G401.6 (cell line): ENCODE results near the gene AGBL4.

ENCODE experiments used
- FAIRE-seq: peaks from 2 replicates; lab custom pipeline; 2012; peaks lifted over from hg19 to GRCh38; lab: Jason Lieb, UNC

AGBL4 gene

DNA sequence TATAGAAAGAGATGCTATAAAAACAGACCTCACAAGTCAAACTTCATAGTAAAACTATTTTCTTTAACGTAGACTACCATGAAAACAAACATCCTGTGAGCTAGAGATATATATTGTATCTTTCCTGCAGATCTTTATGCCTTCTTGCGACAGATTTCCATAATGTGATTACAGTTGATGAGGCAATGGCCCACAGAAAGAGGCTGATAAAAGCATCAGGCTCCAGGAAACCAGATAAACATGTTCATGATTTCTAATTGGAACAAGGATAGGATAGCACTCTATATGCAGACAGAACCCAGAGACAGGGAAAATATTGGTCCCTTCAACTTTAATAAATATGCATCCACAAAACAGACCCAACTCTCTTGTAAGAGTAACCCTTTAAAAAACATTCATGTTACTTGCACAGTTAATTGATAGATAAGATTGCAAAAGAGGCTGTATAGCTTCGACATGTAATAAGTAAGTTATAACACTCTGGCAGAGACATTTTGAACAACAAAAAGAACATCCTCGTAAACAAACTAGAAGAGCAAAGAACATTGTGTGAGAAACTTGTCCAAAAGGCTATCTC is 329.4 kb downstream of the AGBL4 start:
- FAIRE-seq: no peak

DNA sequence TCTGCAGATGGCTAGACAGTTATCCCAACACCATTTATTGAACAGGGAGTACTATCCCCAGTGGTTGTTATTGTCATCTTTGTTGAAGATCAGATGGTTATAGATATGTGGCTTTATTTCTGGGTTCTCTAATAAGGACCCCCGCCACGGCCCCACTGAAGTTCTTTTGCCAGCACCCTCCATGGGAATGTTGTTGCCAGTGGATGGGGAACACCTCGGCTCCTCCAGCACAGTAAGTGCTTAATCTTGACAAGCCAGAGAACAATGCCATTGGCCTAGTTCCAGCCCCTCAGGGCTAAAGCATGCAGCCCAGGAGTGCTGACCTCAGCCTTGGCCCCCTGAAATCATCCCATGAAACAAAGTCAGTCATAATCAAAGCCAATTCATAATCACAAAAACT is 337.6 kb downstream of the AGBL4 start:
- FAIRE-seq: no peak

DNA sequence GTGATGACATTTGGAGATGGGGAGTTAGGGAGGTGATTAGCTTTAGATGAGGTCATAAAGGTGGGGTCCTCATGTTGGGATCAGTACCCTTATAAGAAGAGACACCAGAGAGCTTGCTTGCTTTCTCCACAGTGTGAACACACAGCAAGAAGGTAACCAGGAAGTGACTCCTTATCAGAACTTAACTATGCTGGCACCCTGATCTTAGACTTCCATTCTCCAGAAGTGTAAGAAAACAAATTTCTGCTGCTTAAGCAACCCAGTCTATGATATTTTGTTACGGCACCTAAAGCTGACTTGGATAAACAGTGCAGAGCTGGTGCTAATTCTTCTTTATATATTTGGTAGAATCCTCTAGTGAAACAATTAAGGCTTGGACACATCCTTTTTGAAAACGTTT is 346.0 kb downstream of the AGBL4 start:
- FAIRE-seq: no peak

DNA sequence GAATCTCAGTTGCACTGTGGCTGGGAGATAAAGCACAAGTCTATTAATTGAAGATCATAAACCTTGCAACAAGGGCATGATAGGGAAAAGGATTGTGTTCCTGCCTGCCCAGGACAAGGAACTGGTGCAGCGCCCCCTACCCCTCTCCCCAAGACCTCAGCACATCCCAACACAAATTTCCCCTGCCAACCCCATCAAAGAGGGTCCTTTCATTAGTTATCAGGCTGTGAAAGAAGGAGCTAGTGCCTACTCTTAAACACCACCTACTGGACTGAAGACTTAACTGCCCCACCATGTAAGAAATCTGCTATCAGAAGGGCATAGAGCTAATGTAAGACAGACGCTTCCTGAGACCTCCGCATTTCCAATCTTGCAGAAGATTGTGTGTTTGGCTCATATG is 372.6 kb downstream of the AGBL4 start:
- FAIRE-seq: no peak

DNA sequence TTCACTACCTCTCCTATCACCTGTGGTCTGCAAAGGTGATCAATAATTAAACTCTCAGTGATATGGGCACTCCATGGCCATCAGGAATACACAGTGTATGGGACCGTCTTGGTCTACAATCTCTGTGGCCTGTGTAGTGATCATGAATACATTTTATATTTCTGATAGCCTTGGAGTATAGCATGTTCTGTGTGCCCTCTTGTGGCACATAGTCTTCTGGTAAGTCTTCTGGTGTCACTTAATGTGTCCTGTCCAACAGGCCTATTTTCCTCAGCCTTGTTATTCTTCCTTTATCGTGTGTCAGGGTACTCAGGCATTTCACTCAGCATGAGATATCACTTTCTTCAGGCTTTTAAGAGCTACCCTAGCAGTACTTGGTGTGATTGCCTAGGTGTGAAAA is 393.6 kb downstream of the AGBL4 start:
- no peak for FAIRE-seq

DNA sequence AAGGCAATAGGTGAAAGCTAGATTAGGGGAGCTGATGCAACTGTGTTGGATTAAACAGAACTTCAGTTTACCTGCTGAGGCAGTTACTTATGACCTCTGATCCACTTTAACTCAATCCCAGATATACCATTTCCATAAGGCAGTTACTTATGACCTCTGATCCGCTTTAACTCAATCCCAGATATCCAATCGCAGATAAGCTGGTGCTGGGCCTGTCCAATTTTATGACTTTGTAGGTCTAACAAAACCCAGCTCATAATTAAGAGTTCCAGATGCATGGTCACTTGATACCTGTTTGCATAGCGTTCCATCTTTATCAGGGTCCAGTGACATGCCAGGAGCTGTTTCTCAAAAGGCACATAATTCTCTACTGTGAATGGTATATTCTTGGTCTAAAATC is 396.0 kb downstream of the AGBL4 start:
- no peak for FAIRE-seq

DNA sequence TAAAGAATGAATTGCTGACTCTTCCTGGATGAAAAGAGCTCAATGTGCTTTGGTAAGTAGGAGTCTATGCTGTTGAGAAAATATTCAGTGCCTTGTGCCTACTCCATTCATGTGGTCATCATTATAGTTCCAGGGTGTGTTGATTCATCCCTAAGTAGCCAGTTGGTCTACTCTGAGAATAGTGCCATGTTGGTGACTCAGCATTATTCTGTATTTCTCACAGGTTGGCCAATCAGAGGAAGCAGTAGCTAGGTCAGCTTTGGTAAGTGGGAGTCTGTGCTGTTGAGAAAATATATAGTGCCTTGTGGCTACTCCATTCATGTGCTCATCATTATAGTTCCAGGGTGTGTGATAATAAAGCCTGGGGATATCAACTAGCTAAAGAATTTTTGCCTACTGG is 397.3 kb downstream of the AGBL4 start:
- no peak for FAIRE-seq

DNA sequence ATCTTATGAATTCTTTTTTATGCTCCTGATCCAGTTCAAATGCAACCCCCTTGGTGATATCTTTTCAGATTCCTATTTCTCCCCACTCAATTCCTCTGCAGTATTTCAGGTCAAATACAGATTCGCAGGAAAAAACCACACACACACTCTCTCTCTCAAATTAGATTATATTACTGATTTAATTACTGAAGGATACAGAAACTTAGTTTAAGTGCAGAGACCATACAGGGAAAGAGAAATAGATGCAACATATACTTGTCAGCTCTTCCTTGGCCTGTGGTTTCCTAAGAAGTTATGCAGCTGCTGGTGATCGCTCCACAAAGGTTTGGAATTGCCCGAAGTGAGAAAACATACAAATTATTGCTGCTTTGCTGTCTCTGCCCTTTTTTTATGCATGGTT is 400.9 kb downstream of the AGBL4 start:
- no peak for FAIRE-seq

DNA sequence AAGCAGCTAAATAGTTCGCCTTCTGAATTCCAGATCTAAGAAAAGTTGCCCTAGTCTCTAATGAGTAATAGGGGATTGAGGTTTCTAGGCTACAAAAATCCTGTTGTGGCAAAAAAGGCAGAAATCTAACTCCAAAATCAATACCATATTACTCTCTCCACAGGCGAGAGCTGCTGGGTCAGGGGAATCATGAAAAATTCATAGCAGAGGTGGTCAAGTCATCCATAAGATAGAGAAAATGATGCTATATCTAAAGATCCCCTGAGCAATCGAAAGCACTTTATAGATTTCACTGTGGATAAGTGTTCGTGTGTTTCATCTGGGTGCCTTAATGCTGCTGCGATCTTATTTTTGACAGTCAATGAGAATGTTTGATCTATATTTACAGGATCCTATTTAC is 417.7 kb downstream of the AGBL4 start:
- FAIRE-seq: no peak

DNA sequence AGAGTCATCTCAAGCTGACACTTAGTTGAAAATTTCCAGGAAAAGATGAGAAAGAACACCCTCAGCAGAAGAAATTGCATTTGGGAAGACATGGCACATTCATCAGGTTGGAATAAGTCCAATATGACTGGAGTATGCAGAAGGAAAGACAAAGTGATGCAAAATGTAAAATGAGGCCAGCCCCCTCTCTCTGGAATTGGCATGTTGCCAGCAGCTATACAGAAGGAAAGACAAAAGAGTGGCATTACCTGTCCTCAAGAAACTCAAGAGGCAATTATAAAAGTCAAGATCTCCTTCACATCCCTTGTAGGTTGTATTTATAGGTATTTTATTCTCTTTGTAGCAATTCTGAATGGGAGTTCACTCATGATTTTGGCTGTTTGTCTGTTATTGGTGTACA is 426.3 kb downstream of the AGBL4 start:
- FAIRE-seq: no peak

DNA sequence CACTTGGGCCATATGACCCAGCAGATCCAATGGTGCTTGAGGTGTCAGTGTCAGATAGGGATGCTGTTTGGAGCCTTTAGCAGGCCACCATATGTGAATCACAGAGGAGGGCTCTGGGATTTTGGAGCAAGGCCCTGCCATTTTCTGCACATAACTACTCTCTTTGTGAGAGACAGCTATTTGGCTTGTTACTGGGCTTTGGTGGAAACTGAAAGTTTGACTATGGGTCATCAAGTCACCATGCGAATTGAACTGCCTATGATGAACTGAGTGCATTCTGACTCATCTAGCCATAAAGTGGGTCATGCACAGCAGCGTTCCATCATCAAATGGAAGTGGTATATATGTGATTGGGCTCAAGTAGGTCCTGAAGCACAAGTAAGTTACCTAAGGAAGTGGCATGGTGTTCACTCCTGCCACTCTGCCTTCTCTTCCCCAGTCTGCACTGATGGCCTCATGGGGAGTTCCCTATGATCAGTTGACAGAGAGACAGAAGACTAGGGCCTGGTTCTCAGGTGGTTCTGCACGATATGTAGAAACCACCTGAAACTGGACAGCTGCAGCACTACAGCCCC is 447.3 kb downstream of the AGBL4 start:
- FAIRE-seq: no peak

DNA sequence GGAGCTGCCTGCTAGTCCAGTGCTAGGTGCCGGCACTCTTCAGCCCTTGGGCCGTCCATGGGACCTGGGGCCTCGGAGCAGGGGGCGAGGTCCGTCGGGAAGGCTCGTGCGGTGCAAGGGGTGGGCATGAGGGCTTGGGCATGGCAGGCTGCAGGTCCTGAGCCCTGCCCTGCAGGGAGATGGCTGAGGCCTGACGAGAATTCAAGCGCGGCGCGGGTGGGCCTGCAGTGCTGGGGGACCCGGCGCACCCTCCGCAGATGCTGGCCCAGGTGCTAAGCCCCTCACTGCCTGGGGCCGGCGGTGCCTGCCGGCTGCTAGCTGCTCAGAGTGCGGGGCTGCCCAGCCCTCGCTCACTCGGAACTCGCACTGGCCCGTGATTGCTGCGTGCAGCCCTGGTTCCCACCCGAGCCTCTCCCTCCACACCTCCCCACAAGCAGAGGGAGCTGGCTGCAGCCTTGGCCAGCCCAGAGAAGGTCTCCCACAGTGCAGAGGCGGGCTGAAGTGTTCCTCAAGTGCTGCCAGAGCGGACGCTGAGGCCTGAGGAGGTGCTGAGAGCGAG is 467.0 kb downstream of the AGBL4 start:
- FAIRE-seq: no peak

DNA sequence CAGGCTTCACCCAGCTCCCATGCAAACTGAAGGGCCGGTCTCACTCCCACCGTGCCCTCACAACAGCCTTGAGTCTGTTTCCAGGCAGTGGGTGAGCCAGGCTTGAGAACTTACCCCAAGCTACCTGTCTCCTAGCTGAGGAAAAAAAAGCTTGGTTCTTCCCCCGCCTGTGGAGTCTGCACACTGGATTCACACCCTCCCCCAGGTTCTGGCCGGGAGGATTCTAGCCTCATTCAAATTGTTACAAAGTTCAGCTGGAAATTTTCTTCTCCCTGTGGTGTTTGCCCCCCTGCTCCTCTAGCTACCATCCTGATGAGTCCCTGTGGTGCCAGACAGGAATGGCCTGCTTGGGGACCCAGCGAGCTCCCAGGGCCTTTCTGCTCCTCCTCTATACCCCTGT is 471.7 kb downstream of the AGBL4 start:
- no peak for FAIRE-seq

DNA sequence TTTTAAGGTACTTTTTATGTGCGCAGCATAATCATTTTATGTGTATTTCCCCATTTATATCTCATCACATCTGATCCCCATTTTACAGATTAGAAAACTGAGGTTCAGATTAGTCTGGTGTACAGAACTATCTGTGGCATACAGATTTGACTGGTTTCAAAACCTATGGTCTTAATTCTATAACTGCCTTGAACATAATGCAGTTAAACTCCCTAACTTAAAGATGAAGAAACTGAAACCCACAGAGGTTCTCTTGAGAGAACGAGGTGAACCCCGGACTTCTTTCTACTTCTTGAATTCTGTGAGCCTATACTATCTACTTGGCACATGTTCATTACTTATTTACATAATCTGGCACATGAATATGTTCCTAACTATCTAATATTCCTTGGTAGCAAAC is 479.1 kb downstream of the AGBL4 start:
- no peak for FAIRE-seq

DNA sequence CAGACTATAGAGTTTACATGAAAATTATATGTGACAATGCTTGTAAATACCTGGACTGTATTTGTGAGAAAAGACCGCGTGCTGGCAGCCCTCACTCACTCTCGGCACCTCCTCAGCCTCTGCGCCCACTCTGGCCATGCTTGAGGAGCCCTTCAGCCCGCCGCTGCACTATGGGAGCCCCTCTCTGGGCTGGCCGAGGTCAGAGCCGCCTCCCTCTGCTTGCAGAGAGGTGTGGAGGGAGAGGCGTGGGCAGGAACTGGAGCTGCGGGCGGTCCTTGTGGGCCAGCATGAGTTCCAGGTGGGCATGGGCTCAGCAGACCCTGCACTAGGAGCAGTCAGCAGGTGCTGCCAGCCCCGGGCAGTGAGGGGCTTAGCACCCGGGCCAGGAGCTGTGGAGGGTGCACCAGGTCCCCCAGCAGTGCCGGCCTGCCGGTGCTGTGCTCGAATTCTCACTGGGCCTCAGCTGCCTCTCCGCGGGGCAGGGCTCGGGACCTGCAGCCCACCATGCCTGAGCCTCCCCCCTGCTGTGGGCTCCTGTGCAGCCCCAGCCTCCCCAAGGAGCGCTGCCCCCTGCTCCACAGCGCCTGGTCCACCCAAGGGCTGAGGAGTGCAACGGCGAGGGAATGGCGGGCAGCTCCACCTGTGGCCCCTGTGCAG is 482.5 kb downstream of the AGBL4 start:
- FAIRE-seq: no peak

DNA sequence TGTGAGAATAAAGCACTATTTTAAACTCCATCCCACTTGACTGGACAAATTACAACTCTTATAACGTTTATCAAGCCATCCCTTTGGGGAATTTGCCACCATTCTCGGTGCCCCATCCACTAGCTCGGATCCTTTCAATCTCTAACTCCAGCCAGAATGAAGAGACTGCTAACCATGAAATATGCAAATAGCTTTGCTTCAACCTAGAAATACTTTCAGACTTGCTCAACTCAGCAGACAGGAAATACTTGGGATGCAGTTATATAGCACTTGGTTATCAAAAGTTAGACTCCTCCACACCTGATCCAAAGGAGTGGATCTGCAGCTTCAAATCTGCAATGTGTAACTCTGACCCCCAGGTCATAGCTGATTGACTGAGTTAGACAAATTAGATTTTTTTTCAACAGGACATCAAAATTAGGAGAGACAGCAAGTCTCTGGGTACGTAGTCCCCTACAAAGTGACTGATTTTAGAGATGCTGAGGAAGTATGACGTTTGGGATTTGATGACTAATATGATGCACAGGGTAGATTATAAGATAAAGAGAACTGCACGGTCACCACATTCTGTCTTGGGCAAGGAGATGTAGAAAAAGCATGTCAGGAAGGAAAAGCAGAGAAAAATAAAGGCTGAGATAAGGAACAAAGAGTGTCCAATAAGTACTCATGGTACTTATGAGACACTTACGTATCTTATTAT is 496.0 kb downstream of the AGBL4 start:
- no peak for FAIRE-seq

DNA sequence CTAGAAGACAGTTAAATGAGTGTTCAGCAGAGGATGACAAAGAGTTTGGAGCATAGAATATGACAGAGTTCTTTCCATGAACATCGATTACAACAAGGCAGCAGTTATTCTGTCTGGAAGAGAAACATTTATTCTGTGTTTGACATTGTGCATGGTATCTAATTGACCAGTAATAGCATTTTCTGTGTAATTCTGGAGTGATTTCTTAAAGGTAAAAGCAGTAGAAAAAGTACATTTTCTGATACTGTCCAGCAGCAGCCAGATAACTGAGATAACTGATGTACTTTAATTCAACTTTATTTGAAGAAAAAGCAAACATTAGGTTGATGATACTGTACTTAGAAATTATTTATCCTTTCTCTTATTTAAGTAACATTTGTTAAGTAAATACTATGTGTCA is 497.1 kb downstream of the AGBL4 start:
- FAIRE-seq: no peak

DNA sequence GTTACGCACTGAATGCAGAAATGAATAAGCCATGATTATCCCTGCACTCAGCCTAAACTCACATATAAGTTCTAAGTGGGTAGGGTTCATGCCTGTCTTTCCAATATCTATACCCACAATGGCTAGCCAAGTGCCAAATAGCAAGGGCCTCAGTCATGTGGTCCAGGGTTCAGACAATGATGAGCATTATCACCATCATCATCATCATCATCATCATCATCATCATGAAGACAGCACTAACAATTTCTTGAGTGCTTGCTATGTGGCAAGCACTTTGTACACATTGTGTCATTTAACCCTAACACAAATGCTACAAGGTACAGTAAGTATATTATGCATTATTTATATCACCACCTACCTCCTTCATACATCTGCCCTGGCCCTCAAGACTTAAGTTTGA is 500.0 kb downstream of the AGBL4 start:
- no peak for FAIRE-seq

DNA sequence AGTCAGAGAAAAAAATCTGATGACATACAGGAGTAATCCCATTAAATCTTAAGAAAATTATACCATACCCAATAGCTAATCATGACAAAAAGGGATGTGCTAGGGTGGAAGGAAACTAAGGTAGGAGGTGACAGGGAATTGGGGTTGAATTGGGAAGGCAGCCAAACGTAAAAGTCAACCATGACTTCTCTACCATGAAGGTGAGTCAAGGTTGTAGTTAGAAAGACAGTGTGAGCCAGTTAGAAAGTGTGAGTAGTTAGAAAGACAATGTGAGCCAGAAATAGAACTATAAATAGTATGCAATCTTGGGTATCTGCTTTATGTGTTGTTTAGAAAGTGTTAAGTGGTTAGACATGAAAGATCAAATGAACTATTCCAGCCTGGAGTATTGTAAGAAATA is 556.8 kb downstream of the AGBL4 start:
- FAIRE-seq: no peak

DNA sequence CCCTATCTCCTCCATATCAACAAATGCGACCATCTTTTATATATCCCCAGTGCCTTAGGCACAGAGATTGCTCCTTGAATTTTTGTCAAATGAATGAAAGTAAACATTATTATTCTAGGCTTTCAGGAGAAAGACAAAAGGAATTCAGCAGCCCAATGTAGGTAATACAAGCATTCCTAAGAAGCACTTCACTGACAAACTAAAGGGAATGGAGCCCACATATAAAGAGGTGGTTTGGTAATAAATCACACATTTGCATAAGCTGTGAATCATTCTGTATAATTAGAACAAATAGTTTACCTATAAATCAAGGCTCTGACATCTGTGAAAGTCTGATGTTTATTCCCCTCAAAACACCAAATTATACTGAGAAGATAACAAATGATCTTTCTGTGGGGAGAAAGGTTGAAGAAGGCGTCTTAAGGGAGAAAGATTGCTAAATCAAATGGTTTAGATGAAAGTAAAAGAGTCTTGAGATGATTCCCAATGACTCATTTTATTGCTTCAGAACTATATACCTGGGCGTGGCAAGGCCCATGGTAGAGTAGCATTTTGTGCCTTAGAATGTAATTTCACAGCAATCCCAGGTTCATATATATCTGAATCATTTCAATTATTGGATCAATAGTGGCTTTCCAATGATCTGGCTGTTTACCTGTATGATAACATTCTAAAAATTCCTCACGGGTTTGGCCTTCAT is 558.1 kb downstream of the AGBL4 start:
- no peak for FAIRE-seq

DNA sequence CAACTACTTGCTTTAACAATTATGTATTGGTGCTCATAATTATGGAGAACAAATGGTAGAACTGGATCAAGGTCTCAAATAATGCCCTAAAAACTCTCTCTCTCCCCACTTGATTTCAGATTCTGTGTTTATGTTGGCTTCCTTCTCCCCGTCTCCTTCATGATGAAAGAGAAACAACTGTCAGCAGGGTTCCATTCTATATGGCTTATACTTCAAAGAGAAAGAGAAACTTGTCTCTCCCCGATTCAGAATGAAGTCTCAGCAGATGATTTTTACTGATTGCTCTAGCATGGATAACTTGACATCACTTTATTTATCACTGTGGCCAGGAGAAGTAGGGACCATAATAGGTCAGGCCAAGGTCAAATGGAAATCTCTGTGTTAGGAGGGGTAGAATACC is 575.6 kb downstream of the AGBL4 start:
- no peak for FAIRE-seq

DNA sequence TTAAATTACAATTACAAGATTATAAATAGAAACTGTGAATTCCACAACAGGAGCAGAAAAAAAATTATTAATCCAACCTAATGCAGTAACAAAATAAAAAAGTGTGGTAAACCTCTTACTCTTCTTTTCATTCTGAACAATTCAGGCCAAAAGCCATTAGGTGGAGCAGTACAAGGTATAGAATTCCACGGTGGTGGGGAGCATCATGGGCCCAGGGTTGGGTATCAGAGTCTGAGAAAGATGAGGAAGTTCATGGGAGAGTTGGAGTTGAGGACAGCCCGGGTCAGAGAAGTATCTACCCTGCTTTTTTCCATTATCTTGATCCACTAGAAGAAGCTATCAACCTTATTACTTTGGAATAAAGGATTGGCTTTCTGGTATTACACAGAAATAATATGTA is 586.9 kb downstream of the AGBL4 start:
- no peak for FAIRE-seq

DNA sequence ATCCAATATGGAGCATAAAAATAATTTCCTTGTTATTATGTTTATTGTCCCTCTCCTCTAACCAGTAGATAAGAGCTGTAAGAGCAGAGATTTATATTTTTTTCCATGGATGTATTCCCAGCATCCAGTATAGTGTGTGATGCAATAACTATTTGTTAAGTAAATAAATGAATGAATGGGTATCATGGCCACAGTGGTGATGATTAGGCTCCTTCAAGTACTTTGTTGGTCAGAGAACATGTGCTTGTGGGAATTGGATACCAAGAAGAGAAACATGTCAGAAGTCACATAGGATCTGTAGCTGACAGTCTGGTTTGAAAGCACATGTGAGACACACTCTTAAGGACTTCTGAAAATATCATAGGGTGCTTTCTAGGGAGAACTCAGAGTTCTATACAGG is 588.5 kb downstream of the AGBL4 start:
- FAIRE-seq: no peak
